ENCODE measurements around the gene MCM9.
A peak's percentile ranks its signal among the peaks of the same experiment; 100 is the strongest.
"Not testable (repeated sequence)": the region's sequence is repeated elsewhere in the genome, so short reads cannot be mapped to it uniquely, and the experiment has no call there.

The MCM9 gene

DNA sequence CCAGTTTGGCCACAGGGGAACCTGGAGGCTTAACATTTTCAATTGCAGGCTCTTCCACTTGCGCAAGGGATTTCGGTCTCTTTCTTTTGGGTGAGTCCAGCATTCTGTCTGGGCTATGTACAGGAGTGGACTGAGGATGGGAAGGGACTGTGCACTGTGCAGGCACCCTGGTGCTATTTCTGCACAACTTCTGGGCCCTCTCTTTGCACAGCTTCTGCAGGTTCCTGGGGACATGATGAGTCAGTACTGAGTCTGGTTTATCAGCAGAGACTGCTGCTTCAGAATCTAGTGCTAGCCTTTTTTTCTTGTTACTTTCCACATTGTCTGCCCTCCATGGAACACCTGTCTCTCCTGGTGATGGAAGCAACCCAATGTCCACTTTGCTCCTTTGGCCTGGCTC, 119.5 kb downstream of the MCM9 start:
- H3K27me3 ChIP-seq (ENCODE audit: control insufficient read depth in 2 of 2, insufficient read depth in 2 of 2, low read length in 2 of 2), result no peaks in the 10 kb centered on the region

DNA sequence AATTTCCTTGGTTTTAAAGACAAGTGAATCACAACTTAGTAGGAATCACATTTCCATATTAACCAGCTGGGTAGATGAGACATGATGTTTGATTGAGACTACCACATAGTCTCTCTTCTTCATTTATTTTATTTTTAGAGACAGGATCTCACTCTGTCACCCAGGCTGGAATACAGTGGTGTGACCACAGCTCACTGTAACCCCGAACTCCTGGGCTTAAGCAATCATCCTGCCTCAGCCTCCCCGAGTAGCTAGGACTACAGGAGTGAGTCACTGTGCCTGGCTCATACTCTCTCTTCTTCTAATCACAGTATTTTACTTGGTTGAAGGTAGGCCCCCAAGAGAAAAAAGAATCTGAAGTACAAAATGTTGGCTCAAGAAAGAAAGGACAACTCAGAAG, 121.2 kb downstream of the MCM9 start:
- Histone ChIP-seq H3K27me3 (ENCODE audit: control insufficient read depth in 2 of 2, insufficient read depth in 2 of 2, low read length in 2 of 2) (no peaks in the 10 kb centered on the region), H3K4me3 (ENCODE audit: low read length in 2 of 2) (no peak overlapping the region)

More for the DNA sequence above, 119.5 kb downstream of the MCM9 start:
- peaks cover 9 to 19% of the 10 kb centered on the region in 2 donors for H3K36me3 ChIP-seq (ENCODE audit: control insufficient read depth in 2 of 2, insufficient read depth in 2 of 2, low read length in 2 of 2)
- no peaks in the 10 kb centered on the region for H3K4me1 ChIP-seq (ENCODE audit: control insufficient read depth in 2 of 2, insufficient read depth in 2 of 2, low read length in 2 of 2)
- H3K9ac ChIP-seq (ENCODE audit: low read depth in 1 of 2, low read length in 2 of 2), result no peak overlapping the region
- no peak overlapping the region for H3K27ac ChIP-seq (ENCODE audit: low read depth in 2 of 2, low read length in 2 of 2)
- no peaks in the 10 kb centered on the region for H3K9me3 ChIP-seq (ENCODE audit: control insufficient read depth in 2 of 2, low read length in 2 of 2)
- H3K4me3 ChIP-seq (ENCODE audit: low read length in 2 of 2), result no peak overlapping the region

GRCh38 chr6:118812970-118813369, 122.0 kb downstream of the MCM9 start:
- no peaks in the 10 kb centered on the region for H3K27me3 ChIP-seq (ENCODE audit: control insufficient read depth in 2 of 2, insufficient read depth in 2 of 2, low read length in 2 of 2)
- H3K4me1 ChIP-seq (ENCODE audit: control insufficient read depth in 2 of 2, insufficient read depth in 2 of 2, low read length in 2 of 2), result peaks cover 0 to 2% of the 10 kb centered on the region in 2 donors
- H3K9ac ChIP-seq (ENCODE audit: low read depth in 1 of 2, low read length in 2 of 2), result no peak overlapping the region
- H3K27ac ChIP-seq (ENCODE audit: low read depth in 2 of 2, low read length in 2 of 2), result no peak overlapping the region
- H3K9me3 ChIP-seq (ENCODE audit: control insufficient read depth in 2 of 2, low read length in 2 of 2), result no peaks in the 10 kb centered on the region
- H3K36me3 ChIP-seq (ENCODE audit: control insufficient read depth in 2 of 2, insufficient read depth in 2 of 2, low read length in 2 of 2), result peaks cover 9 to 19% of the 10 kb centered on the region in 2 donors
- H3K4me3 ChIP-seq (ENCODE audit: low read length in 2 of 2), result no peak overlapping the region

More for the DNA sequence above, 121.2 kb downstream of the MCM9 start:
- Histone ChIP-seq H3K36me3 (ENCODE audit: control insufficient read depth in 2 of 2, insufficient read depth in 2 of 2, low read length in 2 of 2) (peaks cover 9 to 19% of the 10 kb centered on the region in 2 donors), H3K9ac (ENCODE audit: low read depth in 1 of 2, low read length in 2 of 2) (no peak overlapping the region), H3K9me3 (ENCODE audit: control insufficient read depth in 2 of 2, low read length in 2 of 2) (no peaks in the 10 kb centered on the region), H3K4me1 (ENCODE audit: control insufficient read depth in 2 of 2, insufficient read depth in 2 of 2, low read length in 2 of 2) (peaks cover 0 to 2% of the 10 kb centered on the region in 2 donors), H3K27ac (ENCODE audit: low read depth in 2 of 2, low read length in 2 of 2) (no peak overlapping the region)

GRCh38 chr6:118810420-118811027, 124.4 kb downstream of the MCM9 start:
- peaks cover 0 to 2% of the 10 kb centered on the region in 2 donors for H3K4me1 ChIP-seq (ENCODE audit: control insufficient read depth in 2 of 2, insufficient read depth in 2 of 2, low read length in 2 of 2)
- H3K9ac ChIP-seq (ENCODE audit: low read depth in 1 of 2, low read length in 2 of 2), result no peak overlapping the region
- H3K27me3 ChIP-seq (ENCODE audit: control insufficient read depth in 2 of 2, insufficient read depth in 2 of 2, low read length in 2 of 2), result no peaks in the 10 kb centered on the region
- H3K27ac ChIP-seq (ENCODE audit: low read depth in 2 of 2, low read length in 2 of 2), result peak overlapping the region in 1 of 2 donors; percentile 40
- no peak overlapping the region for H3K4me3 ChIP-seq (ENCODE audit: low read length in 2 of 2)
- no peaks in the 10 kb centered on the region for H3K9me3 ChIP-seq (ENCODE audit: control insufficient read depth in 2 of 2, low read length in 2 of 2)
- H3K36me3 ChIP-seq (ENCODE audit: control insufficient read depth in 2 of 2, insufficient read depth in 2 of 2, low read length in 2 of 2), result peaks cover 2 to 12% of the 10 kb centered on the region in 2 donors

DNA sequence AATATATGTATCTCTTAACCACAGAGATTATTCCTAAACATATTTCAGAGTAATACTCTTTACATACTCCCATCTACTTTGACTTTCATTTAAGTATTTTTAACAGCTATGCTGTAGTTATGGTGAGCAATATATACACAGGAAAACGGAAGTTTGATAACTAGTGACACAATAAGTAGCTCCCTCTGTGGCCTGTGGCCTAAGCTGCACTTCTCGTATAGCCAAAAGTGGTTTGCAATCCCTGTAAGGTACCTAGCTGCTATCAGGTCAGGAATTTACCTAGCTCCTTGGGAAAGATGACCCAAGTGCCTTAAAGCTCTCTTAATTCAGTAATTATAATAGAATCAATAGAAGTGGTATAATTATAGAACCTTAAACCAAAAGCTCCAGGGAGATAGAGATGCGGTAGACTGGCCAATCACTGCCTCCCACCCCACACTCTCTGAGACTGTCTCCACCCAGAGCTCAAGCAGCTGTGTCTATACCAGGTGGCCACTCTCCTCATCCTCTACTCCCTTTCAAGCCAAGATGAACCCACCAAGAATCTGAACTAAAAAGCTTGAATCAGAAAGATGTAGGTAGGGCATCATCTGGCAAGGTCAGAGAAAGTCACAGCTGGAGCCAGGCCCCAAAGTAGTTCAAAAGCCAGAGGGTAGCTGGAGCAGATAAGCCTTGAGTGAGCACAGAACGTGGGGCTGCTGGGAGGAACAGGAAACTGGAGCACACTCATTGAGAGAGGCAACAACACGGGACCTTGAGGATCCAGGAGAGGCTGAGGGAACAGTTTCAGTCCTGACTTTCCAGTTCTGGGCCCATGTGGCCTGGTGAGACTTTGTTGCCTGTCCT, 125.9 kb downstream of the MCM9 start:
- Histone ChIP-seq H3K4me1 (ENCODE audit: control insufficient read depth in 2 of 2, insufficient read depth in 2 of 2, low read length in 2 of 2) (peaks cover 0 to 2% of the 10 kb centered on the region in 2 donors), H3K9ac (ENCODE audit: low read depth in 1 of 2, low read length in 2 of 2) (no peak overlapping the region), H3K9me3 (ENCODE audit: control insufficient read depth in 2 of 2, low read length in 2 of 2) (no peaks in the 10 kb centered on the region), H3K27ac (ENCODE audit: low read depth in 2 of 2, low read length in 2 of 2) (no peak overlapping the region), H3K27me3 (ENCODE audit: control insufficient read depth in 2 of 2, insufficient read depth in 2 of 2, low read length in 2 of 2) (no peaks in the 10 kb centered on the region), H3K36me3 (ENCODE audit: control insufficient read depth in 2 of 2, insufficient read depth in 2 of 2, low read length in 2 of 2) (peaks cover 0 to 3% of the 10 kb centered on the region in 2 donors), H3K4me3 (ENCODE audit: low read length in 2 of 2) (no peak overlapping the region)

DNA sequence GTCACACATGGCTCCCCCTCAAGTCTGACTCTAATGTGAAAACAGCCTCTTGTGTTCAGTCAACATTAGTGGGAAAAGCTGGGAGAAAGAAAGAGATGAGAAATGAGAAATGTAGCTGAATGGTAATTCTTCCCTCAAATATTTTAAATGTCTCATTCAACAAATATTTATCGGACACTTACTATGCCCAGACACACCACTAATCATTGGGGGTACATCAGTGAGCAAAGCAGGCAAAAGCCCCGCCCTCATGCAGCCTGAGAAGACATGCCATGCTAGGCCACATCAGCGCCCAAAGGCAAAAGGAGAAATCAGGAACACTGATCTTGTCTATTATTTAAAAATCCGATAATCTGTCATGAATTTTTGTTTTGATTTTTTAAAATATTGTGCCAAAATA, 130.9 kb downstream of the MCM9 start:
- H3K9ac ChIP-seq (ENCODE audit: low read depth in 1 of 2, low read length in 2 of 2), result no peak overlapping the region
- no peaks in the 10 kb centered on the region for H3K4me1 ChIP-seq (ENCODE audit: control insufficient read depth in 2 of 2, insufficient read depth in 2 of 2, low read length in 2 of 2)
- H3K4me3 ChIP-seq (ENCODE audit: low read length in 2 of 2), result no peak overlapping the region
- H3K36me3 ChIP-seq (ENCODE audit: control insufficient read depth in 2 of 2, insufficient read depth in 2 of 2, low read length in 2 of 2), result no peaks in the 10 kb centered on the region
- H3K27ac ChIP-seq (ENCODE audit: low read depth in 2 of 2, low read length in 2 of 2), result no peak overlapping the region
- no peaks in the 10 kb centered on the region for H3K9me3 ChIP-seq (ENCODE audit: control insufficient read depth in 2 of 2, low read length in 2 of 2)
- no peaks in the 10 kb centered on the region for H3K27me3 ChIP-seq (ENCODE audit: control insufficient read depth in 2 of 2, insufficient read depth in 2 of 2, low read length in 2 of 2)

DNA sequence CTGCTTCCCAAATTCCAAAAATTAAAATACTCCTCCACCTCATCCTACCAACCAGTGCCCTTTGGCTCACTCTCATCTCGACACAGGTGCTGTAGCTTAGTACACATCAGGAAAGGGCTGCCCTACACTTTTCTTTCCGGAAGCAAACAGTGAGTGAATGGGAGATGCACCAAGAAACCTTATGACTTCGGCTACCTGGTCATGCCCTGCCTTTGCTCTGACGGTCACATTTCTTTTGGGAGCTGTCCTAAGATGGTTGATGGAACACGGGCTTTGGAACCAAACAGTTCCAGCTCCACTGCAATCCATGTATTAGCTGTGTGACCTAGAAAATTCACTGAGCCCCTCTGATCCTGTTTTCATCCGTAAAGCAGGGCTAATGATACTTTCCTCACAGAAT, 133.7 kb downstream of the MCM9 start:
- no peaks in the 10 kb centered on the region for H3K4me1 ChIP-seq (ENCODE audit: control insufficient read depth in 2 of 2, insufficient read depth in 2 of 2, low read length in 2 of 2)
- H3K27ac ChIP-seq (ENCODE audit: low read depth in 2 of 2, low read length in 2 of 2), result no peak overlapping the region
- no peaks in the 10 kb centered on the region for H3K27me3 ChIP-seq (ENCODE audit: control insufficient read depth in 2 of 2, insufficient read depth in 2 of 2, low read length in 2 of 2)
- H3K36me3 ChIP-seq (ENCODE audit: control insufficient read depth in 2 of 2, insufficient read depth in 2 of 2, low read length in 2 of 2), result no peaks in the 10 kb centered on the region
- no peak overlapping the region for H3K9ac ChIP-seq (ENCODE audit: low read depth in 1 of 2, low read length in 2 of 2)
- H3K9me3 ChIP-seq (ENCODE audit: control insufficient read depth in 2 of 2, low read length in 2 of 2), result no peaks in the 10 kb centered on the region
- H3K4me3 ChIP-seq (ENCODE audit: low read length in 2 of 2), result no peak overlapping the region

GRCh38 chr6:118800394-118801071, 134.4 kb downstream of the MCM9 start:
- Histone ChIP-seq H3K9ac (ENCODE audit: low read depth in 1 of 2, low read length in 2 of 2) (no peak overlapping the region), H3K4me1 (ENCODE audit: control insufficient read depth in 2 of 2, insufficient read depth in 2 of 2, low read length in 2 of 2) (no peaks in the 10 kb centered on the region), H3K27ac (ENCODE audit: low read depth in 2 of 2, low read length in 2 of 2) (no peak overlapping the region), H3K36me3 (ENCODE audit: control insufficient read depth in 2 of 2, insufficient read depth in 2 of 2, low read length in 2 of 2) (no peaks in the 10 kb centered on the region), H3K27me3 (ENCODE audit: control insufficient read depth in 2 of 2, insufficient read depth in 2 of 2, low read length in 2 of 2) (no peaks in the 10 kb centered on the region), H3K4me3 (ENCODE audit: low read length in 2 of 2) (peak overlapping the region in 1 of 2 donors; percentile 31), H3K9me3 (ENCODE audit: control insufficient read depth in 2 of 2, low read length in 2 of 2) (no peaks in the 10 kb centered on the region)

DNA sequence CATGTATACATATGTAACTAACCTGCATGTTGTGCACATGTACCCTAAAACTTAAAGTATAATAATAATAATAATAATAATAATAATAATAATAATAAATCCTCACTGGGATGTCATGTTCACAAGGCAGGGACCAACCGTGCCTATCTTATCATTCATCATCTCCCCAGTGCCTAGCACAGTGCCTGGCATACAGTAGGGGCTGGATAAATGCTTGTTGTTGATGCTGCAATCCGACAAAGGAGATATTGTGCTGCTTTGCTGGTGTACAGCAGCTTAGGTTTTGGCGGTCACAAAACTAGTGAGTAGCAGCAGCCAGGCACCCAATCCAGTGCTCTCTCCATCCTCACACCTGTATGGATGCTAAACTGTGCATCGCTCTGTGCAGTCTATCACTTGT, 135.1 kb downstream of the MCM9 start:
- Histone ChIP-seq H3K27ac (ENCODE audit: low read depth in 2 of 2, low read length in 2 of 2) (no peak overlapping the region), H3K9me3 (ENCODE audit: control insufficient read depth in 2 of 2, low read length in 2 of 2) (no peaks in the 10 kb centered on the region), H3K9ac (ENCODE audit: low read depth in 1 of 2, low read length in 2 of 2) (no peak overlapping the region), H3K4me1 (ENCODE audit: control insufficient read depth in 2 of 2, insufficient read depth in 2 of 2, low read length in 2 of 2) (no peaks in the 10 kb centered on the region), H3K27me3 (ENCODE audit: control insufficient read depth in 2 of 2, insufficient read depth in 2 of 2, low read length in 2 of 2) (no peaks in the 10 kb centered on the region), H3K36me3 (ENCODE audit: control insufficient read depth in 2 of 2, insufficient read depth in 2 of 2, low read length in 2 of 2) (no peaks in the 10 kb centered on the region), H3K4me3 (ENCODE audit: low read length in 2 of 2) (no peak overlapping the region)

DNA sequence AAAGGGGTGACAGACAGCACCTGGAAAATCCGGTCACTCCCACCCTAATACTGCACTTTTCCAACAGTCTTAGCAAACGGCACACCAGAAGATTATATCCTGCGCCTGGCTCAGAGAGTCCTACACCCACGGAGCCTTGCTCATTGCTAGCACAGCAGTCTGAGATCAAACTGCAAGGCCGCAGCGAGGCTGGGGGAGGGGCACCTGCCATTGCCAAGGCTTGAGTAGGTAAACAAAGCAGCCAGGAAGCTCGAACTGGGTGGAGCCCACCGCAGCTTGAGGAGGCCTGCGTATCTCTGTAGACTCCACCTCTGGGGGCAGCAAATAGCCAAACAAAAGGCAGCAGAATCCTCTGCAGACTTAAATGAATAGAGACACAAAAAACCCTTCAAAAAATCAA, 138.4 kb downstream of the MCM9 start:
- H3K36me3 ChIP-seq (ENCODE audit: control insufficient read depth in 2 of 2, insufficient read depth in 2 of 2, low read length in 2 of 2); H3K9me3 ChIP-seq (ENCODE audit: control insufficient read depth in 2 of 2, low read length in 2 of 2); H3K9ac ChIP-seq (ENCODE audit: low read depth in 1 of 2, low read length in 2 of 2); H3K4me1 ChIP-seq (ENCODE audit: control insufficient read depth in 2 of 2, insufficient read depth in 2 of 2, low read length in 2 of 2); H3K4me3 ChIP-seq (ENCODE audit: low read length in 2 of 2); H3K27me3 ChIP-seq (ENCODE audit: control insufficient read depth in 2 of 2, insufficient read depth in 2 of 2, low read length in 2 of 2); H3K27ac ChIP-seq (ENCODE audit: low read depth in 2 of 2, low read length in 2 of 2): not testable (repeated sequence)
